WTC11 (cell line): ENCODE data around the gene PRKAR1B. TPM values are rescaled to one million over a fixed set of nuclear protein-coding genes. Genes with fewer than 3 reads are reported as not detected.

Experiments
- ATAC-seq: fragments of 200-7000 bp; cut with Tn5 transposase; 2 replicates; pipeline ENCODE4 v1.10.0; 2021; ENCODE audit warnings: mild to moderate bottlenecking, moderate library complexity
- CTCF ChIA-PET: fragments of 300-600 bp; sonication (Branson Sonifier 250); formaldehyde crosslinking; loops from one replicate; lab custom pipeline; 2021; ENCODE audit warnings: antibody characterized with exemption; lab: Charles Lee
- POLR2A ChIA-PET: fragments of 350-600 bp; sonication (Branson Sonifier 250); formaldehyde crosslinking; loops from one replicate; lab custom pipeline; 2021; ENCODE audit warnings: antibody characterized with exemption; lab: Charles Lee
- DNase-seq: peaks from one replicate; pipeline ENCODE4 v3.0.0; 2021; ENCODE audit warnings: low spot score
- H3K27ac Mint-ChIP-seq: 2 replicates; pipeline ENCODE4 v1.8.0; 2021; ENCODE audit warnings: mixed read lengths
- H3K27me3 Mint-ChIP-seq: 2 replicates; pipeline ENCODE4 v1.8.0; 2021; ENCODE audit warnings: low read depth, mild to moderate bottlenecking, moderate library complexity, mixed read lengths
- H3K36me3 Mint-ChIP-seq: 2 replicates; pipeline ENCODE4 v1.8.0; 2021; ENCODE audit warnings: mixed read lengths
- H3K4me1 Mint-ChIP-seq: 2 replicates; pipeline ENCODE4 v1.8.0; 2022; ENCODE audit warnings: mixed read lengths
- H3K4me3 Mint-ChIP-seq: 2 replicates; pipeline ENCODE4 v1.8.0; 2021; ENCODE audit warnings: mild to moderate bottlenecking, moderate library complexity, mixed read lengths
- H3K9me3 Mint-ChIP-seq: 2 replicates; pipeline ENCODE4 v1.8.0; 2021; ENCODE audit warnings: mixed read lengths
- AR ChIP-seq: fragments of 250-450 bp; sonication (Bioruptor Pico); IDR thresholded peaks from 2 replicates; pipeline ENCODE4 v1.9.0; 2021; ENCODE audit warnings: mild to moderate bottlenecking
- ARID4B ChIP-seq: sonication (generic); formaldehyde crosslinking; IDR thresholded peaks from 2 replicates; pipeline ENCODE4 v1.8.0; 2023; ENCODE audit warnings: missing genetic modification reagents, mild to moderate bottlenecking, borderline replicate concordance
- ATF2 ChIP-seq: sonication (generic); formaldehyde crosslinking; IDR thresholded peaks from 2 replicates; pipeline ENCODE4 v1.8.1; 2022; ENCODE audit warnings: low read depth, missing genetic modification reagents, borderline replicate concordance
- FOXK1 ChIP-seq: sonication (generic); formaldehyde crosslinking; IDR thresholded peaks from 2 replicates; pipeline ENCODE4 v1.8.0; 2022; ENCODE audit warnings: mild to moderate bottlenecking, moderate library complexity, missing genetic modification reagents
- GRHL2 ChIP-seq: fragments of 250-450 bp; sonication (Bioruptor Pico); IDR thresholded peaks from 2 replicates; pipeline ENCODE4 v1.8.0; 2022; ENCODE audit warnings: mild to moderate bottlenecking, moderate library complexity; ENCODE audit not compliant: insufficient replicate concordance, severe bottlenecking
- GTF2I ChIP-seq: fragments of 250-450 bp; sonication (Bioruptor Pico); conservative IDR thresholded peaks from 2 replicates; pipeline ENCODE4 v1.4.0; 2021; ENCODE audit warnings: mild to moderate bottlenecking
- MXD4 ChIP-seq: fragments of 250-450 bp; sonication (Bioruptor Pico); IDR thresholded peaks from 2 replicates; pipeline ENCODE4 v1.8.0; 2021; ENCODE audit warnings: mild to moderate bottlenecking, moderate library complexity, borderline replicate concordance
- NFE2L1 ChIP-seq: sonication (generic); formaldehyde crosslinking; IDR thresholded peaks from 2 replicates; pipeline ENCODE4 v1.8.1; 2023; ENCODE audit warnings: missing genetic modification reagents
- RORB ChIP-seq: fragments of 250-450 bp; sonication (Bioruptor Pico); IDR thresholded peaks from 2 replicates; pipeline ENCODE4 v1.9.0; 2021; ENCODE audit warnings: mild to moderate bottlenecking
- TCF7 ChIP-seq: sonication (generic); formaldehyde crosslinking; IDR thresholded peaks from 2 replicates; pipeline ENCODE4 v1.8.0; 2022; ENCODE audit warnings: mild to moderate bottlenecking, low read depth, missing genetic modification reagents, moderate library complexity
- USF2 ChIP-seq: sonication (generic); formaldehyde crosslinking; IDR thresholded peaks from 2 replicates; pipeline ENCODE4 v1.8.1; 2023; ENCODE audit warnings: mild to moderate bottlenecking, missing genetic modification reagents, moderate library complexity
- ZBTB43 ChIP-seq: sonication (generic); formaldehyde crosslinking; IDR thresholded peaks from 2 replicates; pipeline ENCODE4 v1.8.1; 2023; ENCODE audit warnings: mild to moderate bottlenecking, missing genetic modification reagents
- ZNF396 ChIP-seq: fragments of 250-450 bp; sonication (Bioruptor Pico); IDR thresholded peaks from 2 replicates; pipeline ENCODE4 v1.8.0; 2021; ENCODE audit warnings: mild to moderate bottlenecking, moderate library complexity, borderline replicate concordance
- ZNF425 ChIP-seq: fragments of 250-450 bp; sonication (Bioruptor Pico); conservative IDR thresholded peaks from 2 replicates; pipeline ENCODE4 v1.9.0; 2021; ENCODE audit warnings: mild to moderate bottlenecking
- total RNA-seq: library from RNA; stranded (reverse); gene quantifications from 3 replicates; pipeline ENCODE4 v1.2.3, GENCODE V29; 2021

PRKAR1B gene
- total RNA-seq, 1 experiment from 2014 or later = 43.6 TPM

- TF ChIP-seq USF2 (CRISPR knock-in tag) (no peak), ZBTB43 (CRISPR knock-in tag) (no peak), ATF2 (no peak), NFE2L1 (CRISPR knock-in tag) (no peak), GRHL2 (CRISPR knock-in tag) (no peak), ARID4B (CRISPR knock-in tag) (no peak), MXD4 (CRISPR knock-in tag) (no peak), ZNF396 (no peak), RORB (CRISPR knock-in tag) (no peak), FOXK1 (no peak), GTF2I (no peak), AR (CRISPR knock-in tag) (no peak), ZNF425 (CRISPR knock-in tag) (no peak), TCF7 (no peak)
- ATAC-seq (no peak), DNase-seq (no peak)
- peaks cover 24% of the 10 kb centered on the region for H3K9me3 Mint-ChIP-seq
- no peaks in the 10 kb centered on the region for H3K27me3 Mint-ChIP-seq
- H3K4me1 Mint-ChIP-seq = no peaks in the 10 kb centered on the region
- H3K36me3 Mint-ChIP-seq = peaks cover 61% of the 10 kb centered on the region
- H3K4me3 Mint-ChIP-seq = no peak overlapping the region
- ChIA-PET POLR2A (no interaction called here), CTCF (interaction anchor here (0.6 to 1.3 kb wide), 2 partner anchors 16 to 155 kb away, joined by 3 read pairs; no protein-coding TSS in a partner anchor)
- no peak overlapping the region for H3K27ac Mint-ChIP-seq
Measured at GRCh38 chr7:681551-682307, 45.4 kb downstream of the PRKAR1B start.
